GM21423 (cell line): ENCODE measurements around the gene SRP68.
"Not testable (repeated sequence)": the region's sequence is repeated elsewhere in the genome, so short reads cannot be mapped to it uniquely, and the experiment has no call there.

Experiments
- ATAC-seq: cut with Tn5 transposase; IDR thresholded peaks from one replicate; pipeline ENCODE4 v1.9.1; 2021; ENCODE audit warnings: mild to moderate bottlenecking, moderate library complexity; ENCODE audit not compliant: unreplicated experiment

The SRP68 gene

DNA sequence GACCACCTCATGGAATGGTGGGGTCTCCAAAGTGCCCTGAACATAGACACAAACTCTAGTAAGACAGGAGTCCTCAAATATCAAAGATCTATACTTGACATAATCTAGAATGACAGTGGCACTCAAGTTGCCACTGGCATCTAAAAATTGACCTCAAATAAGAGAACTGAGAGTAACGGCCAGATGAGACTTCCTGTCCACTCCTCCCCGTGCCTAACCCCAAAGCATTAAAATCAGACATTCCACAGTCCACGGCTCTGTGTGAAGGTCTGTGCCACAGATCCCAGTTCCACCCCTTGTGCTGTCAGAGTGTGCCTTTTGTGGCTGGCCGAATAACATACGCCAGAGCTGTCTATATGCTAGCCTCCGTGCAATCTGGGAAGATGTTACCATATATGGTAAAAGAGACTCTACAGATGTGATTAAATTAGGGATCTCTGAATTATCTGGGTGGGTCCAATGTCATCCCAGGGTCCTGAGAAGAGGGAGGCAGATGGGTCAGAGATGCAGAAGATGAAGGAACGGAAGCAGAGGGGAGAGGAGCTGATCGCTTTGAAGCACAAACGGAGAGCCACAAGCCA lies 24.2 kb downstream of the SRP68 start:
- ATAC-seq: no peak

DNA sequence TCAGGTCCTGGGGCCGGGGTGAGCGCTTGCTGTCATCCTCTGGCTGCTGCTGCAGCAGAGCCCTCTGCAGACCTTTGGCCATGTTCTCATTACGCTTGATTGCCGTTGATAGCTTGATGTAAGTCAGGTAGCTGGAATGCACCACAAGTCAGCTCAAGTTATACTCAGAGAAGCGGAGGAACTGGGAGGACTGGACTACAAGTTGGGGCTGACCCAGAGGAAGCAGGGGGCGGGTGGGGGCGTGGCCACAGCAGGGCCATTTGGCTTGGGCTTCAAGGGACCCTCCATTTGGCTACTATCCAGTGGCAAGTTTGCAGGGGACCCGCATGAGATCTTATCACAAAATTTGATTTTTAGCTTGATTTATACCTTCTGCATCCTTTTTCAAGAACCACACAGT lies 26.3 kb downstream of the SRP68 start:
- no peak for ATAC-seq

DNA sequence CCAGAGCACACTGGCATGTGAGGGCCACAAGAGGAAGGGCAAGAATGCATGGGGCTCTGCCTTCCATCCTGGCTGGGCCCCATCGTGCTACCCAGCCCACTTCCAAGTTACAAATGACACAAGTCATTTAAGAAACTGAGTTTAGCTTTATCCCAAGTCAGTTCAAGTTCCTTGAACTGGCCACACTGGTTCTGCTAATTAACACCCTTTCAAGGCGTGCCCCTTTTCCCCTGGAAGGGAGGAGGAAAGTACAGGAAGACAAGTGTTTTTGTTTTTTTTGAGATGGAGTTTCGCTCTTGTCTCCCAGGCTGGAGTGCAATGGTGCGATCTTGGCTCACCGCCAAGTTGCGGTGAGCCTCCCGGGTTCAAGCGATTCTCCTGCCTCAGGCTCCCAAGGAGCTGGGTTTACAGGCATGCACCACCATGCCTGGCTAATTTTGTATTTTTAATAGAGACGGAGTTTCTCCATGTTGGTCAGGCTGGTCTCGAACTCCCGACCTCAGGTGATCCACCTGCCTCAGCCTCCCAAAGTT lies 27.8 kb downstream of the SRP68 start:
- ATAC-seq: not testable (repeated sequence)

DNA sequence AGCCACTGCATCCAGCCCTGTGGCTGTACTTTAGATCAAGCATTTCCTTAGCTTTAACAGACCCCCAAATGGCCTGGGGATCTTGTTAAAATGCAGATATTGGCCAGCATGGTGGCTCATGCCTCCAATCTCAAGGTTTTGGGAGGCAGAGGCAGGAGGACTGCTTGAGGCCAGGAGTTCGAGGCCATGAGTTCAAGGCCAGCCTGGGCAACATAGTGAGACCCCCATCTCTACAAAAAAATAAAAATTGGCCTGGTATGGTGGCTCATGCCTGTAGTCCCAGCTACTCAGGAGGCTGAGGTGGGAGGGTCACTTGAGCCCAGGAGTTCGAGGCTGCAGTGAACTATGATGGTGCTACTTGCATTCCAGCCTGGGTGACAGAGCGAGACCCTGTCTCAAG lies 29.4 kb downstream of the SRP68 start:
- ATAC-seq: not testable (repeated sequence)

DNA sequence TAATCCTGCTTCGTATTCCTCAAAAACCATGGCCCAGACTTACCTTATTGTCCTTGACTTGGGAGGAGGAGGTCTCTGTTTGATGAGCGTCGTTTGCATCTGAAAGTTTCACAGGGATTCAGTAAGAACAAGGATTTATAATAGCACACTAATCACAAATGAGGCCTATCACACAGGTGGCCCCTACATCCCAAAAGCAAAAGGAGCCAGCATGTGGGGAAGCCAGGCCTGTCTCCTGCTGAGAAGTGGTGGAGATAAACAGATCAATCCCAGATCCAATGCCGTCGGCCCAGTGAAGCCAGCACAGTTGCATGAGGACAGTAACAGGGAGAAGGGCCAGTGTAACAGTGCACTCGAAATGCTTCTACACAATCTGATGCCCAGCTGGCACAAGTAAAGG lies 31.9 kb downstream of the SRP68 start:
- no peak for ATAC-seq

DNA sequence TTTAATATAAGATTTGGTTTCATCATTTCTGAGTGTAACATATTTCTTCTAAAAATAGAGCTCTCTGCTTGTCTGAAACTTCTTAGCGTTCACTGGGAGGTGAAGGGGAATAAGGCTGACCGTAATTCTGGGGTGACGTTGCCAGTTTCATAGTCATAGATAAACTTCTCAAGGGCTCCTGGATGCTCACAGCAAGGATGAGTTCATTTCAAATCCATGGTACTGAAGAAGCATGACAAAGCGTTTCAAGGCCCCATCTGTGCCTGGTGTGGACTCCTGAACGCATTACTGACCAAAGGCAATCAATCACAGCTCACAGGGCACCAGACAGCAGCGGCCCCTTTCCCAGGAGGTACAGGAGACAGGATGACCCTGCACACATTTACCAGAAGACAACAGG lies 33.2 kb downstream of the SRP68 start:
- no peak for ATAC-seq

DNA sequence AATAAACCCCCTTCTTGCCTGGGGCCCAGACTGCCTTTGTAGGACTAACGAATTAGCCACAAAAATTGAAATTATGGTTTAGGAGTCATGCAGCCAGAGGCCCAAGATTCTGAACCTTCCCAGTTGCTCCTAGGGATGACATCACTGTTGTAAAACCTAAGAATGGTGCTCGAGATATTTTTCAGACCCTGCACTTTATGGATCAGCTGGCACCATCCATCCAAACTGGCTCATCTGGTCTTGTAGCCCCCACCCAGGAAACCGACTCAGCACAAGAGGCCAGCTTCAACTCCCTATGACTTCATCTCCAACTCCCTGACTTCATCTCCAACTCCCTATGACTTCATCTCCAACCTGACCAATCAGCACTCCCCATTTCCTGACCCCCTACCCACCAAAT lies 34.3 kb downstream of the SRP68 start:
- ATAC-seq: no peak

DNA sequence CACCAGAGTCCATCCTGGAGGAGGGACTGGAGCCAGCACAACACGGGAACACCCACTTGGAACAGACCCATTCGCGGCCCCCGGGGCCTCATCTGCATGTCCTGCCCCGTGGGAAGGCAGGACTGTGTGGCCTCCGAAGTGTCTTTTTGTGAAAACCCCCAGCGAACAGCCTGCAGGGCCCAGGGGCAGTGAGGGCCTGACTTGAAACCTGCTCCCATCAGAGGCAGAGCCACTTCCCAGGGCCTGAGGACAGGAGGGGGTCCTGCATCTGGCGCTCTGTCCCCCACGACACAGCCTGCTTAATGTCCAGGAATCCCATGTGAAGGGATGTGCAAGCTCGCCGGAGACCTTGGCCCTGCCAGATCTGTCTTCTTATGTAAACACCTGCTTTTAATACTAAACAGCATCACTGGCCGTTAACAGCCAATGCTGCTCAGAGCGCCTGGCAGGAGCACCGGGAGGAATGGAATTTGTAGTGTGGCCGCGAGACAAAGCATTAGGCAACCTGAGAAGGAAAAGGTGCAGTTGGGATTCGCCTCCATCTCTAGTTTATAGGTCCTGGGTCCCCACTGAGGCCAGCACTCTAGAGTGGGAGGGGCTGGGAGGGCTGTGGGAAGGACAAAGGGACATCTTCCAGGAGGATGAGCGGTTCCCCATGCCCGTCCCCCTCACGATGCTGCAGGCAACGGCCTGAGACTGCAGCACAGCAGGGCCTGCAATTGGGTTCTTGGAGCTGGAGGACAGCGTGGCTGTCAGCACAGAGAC lies 35.6 kb downstream of the SRP68 start:
- no peak for ATAC-seq

DNA sequence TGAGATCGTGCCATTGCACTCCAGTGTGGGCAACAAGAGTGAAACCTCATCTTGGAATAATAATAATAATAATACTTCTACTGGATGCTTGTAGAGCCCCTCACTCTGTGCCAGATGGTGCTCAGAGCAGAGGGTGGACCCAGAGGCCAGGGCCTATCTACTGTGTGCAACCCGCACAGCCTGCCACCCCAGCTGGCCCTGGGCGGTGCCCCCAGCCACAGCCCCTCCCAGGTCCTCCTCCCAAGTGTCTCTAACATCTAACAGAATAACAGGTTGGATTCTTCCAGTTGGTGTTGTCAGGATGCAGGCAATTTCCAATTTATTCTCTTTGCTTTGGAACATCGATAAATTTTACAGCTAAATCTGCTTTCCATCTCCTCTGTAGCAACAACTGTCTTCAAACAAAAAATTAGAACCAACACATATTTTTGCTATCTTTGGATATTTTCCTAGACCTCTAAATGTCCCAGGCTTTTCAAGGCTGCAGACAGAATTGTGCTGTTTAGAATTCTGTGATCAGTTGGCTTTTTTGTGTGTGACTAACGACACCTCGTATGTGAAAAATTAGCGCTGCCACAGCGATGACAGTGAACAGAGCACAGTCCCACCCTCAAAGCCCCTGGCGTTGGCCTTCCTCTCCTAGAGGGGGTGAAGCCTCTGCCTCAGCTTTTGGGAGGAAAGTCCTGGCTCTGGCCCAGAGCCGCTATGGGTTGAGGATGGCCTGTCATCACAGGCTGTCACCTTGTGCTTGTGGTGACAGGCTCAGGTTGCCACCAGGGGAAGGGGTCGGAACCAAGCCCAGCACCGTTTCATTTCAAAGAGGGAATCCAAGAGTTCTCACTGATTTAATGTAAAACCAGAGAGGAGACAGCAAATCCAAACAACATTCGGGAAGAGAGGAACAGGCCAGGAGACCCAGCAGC lies 37.6 kb downstream of the SRP68 start:
- ATAC-seq: no peak

DNA sequence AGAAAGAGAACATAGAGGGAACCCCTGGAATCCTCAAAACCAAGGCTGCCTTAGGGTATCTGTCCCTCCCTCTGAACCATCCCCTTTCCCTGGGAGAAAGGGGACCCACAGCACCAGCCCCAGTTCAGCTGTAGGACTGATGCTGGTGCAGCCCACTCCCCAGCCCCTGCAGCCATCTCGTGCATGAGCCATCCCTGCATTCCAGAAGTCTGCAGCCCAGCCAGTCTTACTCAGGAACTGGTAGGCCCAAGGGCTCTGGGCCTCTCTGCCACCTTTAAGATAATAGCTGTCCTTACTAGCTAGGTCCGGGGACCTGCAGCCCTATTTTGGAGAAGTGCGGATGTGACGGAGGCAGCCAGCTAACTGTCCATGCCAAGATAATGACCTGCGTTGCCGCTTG lies 39.2 kb downstream of the SRP68 start:
- no peak for ATAC-seq

DNA sequence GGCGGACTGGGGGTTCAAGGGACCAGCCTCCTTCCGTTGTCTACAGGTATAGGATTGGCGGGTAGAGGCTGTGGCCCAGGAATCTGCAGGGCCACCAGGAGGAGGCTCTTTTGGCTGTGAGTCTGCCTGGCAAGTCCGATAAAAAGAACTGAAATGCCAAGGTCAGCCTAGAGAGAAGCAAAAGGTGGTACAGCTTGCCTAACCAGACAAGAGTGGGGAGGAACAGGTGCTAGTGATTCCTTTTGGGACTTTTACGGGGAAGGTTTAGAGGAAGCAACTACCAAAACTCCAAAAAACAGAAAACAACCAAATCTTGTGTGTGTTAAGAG lies 39.6 kb downstream of the SRP68 start:
- ATAC-seq: no peak

DNA sequence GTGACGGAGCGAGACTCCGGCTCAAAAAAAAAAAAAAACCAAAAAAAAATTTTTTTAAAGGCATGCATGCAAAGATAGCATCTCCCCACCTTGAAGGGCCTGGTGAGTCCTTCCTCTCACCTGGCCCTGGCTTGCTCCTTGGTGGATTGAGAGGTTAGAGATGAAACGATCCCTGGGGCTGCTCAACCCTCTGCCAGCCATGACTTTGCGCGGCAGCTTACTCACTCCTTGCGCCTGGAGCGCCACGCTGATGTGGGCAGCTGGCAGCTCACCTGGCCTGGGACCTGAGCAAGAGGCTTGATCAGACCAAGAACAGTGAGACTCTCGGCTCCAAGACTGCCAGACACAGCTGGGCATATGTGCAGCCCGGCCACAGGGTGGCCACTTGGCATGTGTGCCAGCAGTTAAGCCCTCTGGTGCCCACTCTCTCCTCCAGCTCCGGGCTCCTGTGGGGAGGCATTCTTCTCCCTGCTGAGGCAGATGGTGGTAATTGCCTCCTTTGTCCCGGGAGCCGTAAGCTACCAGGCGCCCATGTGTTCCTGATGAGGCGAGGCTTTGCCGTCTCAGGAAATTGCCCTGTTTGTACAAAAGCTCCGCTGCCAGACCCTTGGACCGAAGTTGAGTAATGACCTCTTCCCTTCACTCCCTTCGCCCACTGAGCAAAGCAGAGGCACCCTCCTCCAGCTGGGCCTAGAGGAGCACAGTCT lies 40.1 kb downstream of the SRP68 start:
- ATAC-seq: no peak

DNA sequence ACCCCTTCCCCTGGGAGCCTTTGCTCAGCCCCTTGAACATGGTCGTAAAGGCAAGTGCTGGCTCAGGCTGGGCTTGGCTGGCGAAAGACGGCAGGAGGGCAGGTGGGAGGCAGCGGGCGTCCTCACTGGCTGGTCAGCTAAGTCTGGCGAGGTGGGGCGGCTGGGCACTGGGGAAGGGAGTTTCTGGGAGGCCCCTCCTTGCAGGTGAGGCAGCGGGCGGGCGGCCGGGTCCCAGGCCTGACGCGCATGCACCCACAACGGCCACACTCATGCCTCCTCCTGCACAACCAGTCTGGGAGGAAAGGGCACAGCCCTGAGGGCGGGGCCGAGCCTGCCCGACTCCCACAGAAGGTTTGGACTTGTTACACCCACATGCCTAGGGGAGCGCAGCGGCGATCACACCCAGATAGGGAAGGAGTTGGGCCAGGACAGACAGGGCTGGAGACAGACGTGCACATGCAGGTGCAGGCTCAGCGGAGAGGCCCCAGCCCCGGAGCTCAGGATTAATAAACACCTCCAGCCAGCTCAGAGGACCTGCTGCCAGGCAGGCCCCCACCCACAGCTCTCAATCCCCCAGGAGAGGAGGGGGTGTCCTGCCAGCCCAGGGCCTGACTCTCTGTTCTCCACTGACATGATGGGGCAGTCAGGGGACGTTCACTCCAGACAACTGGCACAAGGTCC lies 45.0 kb downstream of the SRP68 start, which contains the start of gene EVPL:
Gene EVPL (minus strand): TSS at position 148 of the 681 bp plus-strand sequence. CDS start 108 bp downstream, at position 40.
- ATAC-seq: no peak

DNA sequence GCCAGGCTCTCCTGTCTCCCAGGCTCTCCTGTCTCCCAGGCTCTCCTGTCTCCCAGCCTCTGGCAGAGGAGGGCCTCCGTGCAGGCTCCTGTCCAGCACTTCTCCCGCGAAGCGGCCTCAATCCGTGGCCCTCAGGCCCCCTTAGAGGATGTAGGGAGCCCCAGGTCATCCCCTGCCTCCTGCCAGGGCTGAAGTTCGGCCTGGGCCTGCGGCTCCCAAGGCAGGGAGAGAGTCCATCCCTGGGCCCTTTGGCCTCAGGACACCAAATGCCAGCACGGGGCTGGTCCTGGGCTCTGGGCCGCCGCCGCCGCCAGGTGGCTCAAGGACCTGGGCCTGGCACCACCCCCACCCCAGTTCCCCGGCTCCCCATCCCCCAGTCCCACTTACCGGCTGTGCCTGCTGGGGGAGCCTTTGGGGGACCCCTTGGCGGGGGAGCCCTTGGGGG lies 45.6 kb downstream of the SRP68 start:
- ATAC-seq: no peak

DNA sequence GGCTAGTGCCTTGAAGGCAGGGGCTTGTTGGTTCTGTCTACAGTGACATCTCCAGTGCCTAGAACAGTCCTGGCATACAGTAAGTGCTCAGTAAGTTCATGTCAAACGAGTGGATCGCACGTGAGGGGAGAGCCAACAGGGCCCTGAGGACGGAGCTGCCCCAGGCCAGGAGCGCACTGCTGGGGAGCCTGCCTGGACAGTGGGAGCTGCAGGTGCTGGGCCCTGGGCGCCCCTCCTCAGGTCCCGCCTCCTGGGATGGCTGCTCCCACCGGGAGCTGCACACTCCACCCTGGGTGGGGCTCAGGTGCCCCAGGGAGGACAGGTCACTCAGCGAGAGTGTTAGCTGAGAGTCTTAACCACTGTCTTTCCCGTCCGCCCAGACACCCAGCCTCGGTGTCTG lies 47.0 kb downstream of the SRP68 start:
- ATAC-seq: no peak

DNA sequence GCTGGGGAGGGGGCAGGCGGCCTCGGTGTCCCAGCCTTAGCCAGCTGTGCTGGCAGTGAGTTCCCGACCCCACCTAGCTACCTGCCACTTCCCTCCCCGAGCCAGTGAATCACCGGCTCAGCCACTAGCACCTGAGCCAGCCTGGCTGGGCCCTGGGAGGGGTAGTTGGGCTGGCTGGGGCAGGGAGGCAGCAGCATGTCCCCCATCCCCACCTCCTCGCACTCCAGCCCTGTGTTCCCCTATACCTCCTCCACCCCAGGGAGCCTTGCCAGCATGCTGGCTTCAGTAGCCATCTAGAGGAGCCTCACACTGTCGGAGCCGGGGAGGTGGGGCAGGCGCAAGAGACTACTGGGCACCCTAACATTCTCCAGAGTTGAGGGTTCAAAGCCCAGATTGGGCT lies 48.0 kb downstream of the SRP68 start:
- no peak for ATAC-seq

DNA sequence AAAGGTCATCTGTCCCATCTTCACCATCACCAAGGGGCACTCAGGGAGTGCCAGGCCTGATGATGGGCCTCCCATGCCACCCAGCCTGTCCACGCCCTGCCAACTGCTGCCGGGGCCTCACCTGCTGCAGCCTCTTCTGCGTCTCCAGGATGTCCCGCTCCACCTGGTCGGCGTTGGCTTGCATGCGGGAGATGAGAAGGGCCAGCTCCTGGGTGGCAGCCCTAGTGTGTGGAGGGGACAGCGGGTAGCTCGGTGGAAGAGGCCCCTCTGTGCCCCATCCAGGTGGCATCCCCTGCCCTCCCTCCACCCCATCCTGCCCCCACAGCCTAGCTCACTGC lies 48.4 kb downstream of the SRP68 start:
- ATAC-seq: no peak

DNA sequence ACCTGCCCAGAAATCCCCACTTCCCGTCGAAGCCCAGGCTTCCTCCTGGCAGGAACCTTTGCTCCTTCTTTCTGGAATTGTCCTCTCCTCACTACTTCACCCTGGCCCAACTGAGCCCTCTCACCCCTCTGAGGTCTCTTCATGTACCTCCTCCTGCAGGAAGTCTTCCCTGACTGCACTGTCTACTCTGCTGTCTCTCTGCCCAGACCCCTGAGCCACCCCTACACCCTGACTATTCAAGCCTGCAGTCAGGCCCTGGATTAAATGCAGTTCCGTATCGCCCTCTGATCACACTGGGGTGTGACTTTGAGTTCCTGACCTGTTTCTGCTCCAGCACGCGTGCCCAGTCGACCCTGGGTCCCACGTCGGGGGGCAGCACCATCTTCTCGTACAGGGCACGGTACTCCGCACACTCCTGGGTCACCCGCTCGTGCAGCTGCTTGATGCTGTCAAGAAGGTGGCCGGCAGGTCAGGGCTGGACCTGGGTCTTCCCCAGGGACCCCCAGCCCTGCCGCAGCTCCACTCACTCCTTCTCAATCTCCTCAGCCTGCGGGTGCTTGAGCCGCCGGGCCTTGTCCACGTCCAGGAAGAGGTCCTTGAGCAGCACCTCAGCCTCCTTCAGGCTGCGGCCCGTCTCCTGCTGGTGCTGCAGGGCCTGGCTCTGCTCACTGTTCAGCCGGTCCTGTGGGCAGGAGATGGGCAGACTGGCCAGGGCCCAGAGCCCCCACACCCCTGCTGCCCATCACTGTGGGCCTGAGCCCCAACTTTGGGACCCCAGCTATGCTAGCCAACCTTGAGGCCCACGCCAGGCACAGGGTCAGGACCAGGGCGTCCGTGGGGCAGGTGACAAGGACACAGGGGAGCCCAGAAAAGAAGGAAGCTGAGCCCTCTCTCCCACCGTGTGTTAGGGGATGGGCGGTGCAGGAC lies 49.1 kb downstream of the SRP68 start:
- ATAC-seq: no peak

DNA sequence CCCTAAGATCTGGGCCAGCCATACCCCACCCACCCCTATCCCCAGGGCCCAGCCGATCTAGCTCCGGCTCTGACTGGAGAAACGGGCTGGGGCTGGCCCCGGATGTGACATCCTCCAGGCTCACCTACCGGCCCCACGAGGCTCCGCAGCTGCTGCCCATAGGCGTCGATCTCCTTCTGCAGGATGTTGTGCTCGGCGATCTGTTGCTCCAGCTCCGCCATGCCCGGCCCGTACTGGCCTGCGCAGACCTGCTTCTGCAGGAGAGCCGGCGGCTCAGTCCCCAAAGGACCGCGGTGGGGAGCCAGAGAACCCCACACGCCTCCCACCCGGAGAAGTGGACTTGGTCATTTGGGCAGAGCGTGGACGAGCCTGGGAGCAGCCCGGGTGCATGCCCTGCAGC lies 50.0 kb downstream of the SRP68 start:
- ATAC-seq: no peak
